ENCODE results near the gene FIBCD1.

The FIBCD1 gene

DNA sequence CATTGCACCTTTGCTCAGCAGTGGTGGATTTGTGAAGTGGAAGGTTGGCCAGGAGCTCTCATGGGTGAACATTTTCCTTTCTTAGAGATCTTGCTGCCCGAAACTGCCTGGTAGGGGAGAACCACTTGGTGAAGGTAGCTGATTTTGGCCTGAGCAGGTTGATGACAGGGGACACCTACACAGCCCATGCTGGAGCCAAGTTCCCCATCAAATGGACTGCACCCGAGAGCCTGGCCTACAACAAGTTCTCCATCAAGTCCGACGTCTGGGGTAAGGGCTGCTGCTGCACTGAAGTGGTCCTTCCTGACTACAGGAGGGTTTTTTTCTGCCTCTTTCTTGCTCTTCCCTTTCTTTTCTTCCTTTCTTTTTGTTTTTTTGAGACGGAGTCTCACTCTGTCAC lies 64.3 kb downstream of the FIBCD1 start:
- no peak for DNase-seq

DNA sequence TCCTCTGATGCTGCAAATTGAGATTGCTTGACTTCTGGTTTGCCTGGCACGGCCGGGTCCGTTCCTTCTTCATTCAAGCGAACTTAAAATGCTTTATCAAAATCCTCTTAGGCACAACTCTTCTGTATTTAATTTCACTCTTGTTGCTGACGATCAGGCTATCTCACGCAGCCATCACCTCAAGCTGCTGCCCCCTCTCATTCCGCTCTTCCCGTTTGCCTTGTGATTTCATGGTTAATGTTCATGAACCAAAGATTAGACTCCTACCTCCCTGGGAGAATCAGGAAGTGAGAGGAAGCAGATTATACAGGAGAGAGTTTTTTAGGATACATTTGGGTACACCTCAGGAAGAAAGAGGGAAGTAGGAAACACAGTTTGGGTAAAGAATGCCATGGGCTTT lies 65.1 kb downstream of the FIBCD1 start:
- DNase-seq = no peak

DNA sequence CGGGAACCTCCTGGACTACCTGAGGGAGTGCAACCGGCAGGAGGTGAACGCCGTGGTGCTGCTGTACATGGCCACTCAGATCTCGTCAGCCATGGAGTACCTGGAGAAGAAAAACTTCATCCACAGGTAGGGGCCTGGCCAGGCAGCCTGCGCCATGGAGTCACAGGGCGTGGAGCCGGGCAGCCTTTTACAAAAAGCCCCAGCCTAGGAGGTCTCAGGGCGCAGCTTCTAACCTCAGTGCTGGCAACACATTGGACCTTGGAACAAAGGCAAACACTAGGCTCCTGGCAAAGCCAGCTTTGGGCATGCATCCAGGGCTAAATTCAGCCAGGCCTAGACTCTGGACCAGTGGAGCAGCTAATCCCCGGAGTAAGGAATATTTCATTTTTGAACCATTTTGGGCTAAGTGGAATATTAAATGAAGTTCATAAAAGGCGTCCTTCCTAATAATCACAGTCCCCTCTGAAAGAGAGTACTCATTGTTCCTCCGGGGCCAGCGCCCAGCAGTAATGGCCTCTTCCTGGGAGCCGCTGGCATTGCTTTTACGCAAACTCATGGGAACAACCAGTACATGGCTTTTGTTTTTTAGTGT lies 66.0 kb downstream of the FIBCD1 start:
- DNase-seq = no peak

DNA sequence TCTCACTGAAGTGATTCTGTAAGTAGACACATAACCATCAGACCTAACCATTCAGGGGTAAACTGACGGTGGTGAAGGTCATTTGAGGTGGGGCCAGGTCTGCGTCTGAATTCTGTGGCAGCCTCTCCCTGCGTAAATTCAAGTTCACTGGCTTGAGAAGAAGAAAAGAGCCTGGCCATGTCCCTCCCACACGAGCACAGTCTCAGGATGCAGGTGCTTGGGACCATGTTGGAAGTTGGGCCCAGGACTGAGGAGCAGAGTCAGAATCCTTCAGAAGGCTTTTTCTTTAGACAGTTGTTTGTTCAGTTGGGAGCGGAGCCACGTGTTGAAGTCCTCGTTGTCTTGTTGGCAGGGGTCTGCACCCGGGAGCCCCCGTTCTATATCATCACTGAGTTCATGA lies 66.5 kb downstream of the FIBCD1 start:
- no peak for DNase-seq

DNA sequence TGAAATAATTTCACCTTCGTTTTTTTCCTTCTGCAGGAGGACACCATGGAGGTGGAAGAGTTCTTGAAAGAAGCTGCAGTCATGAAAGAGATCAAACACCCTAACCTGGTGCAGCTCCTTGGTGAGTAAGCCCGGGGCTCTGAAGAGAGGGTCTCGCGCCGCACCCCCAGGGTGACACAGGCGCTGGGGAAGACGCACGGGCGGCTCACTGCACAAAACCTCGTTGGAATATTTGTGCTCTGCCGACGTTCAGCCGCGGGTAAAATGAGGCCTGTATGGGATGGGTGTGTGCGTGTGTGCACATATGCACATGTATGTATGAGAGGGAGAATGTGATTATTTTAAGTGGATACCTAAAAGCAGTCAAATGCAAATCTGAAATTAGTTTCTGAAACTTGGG lies 67.0 kb downstream of the FIBCD1 start:
- no peak for DNase-seq

DNA sequence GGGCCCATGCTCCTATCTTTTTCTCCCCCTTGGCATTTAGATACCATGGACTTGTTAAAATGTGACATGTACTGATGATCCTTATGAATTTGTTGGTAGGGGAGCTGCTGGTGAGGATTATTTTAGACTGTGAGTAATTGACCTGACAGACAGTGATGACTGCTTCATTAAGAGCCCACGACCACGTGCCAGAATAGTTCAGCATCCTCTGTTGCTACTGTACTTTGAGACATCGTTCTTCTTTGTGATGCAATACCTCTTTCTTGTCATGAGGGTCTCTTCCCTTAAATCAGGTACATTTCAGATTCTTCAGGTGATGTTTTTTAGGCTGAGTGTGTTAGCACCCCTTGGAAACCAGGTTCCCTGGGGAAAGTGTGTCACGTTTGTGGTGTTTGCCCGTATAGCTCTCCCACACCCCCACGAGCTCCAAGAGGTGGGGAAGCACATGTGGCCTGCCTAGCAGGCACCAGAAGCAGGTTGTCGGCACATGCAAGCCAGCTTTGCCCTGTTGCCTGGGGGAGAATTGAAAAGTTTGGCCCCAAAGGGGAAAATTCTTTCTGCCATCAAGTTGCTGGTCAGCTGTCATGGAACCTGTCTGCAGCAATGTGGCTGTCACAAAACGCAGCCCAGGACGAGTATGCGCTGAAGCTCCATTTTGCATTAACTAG lies 67.5 kb downstream of the FIBCD1 start:
- DNase-seq = no peak

DNA sequence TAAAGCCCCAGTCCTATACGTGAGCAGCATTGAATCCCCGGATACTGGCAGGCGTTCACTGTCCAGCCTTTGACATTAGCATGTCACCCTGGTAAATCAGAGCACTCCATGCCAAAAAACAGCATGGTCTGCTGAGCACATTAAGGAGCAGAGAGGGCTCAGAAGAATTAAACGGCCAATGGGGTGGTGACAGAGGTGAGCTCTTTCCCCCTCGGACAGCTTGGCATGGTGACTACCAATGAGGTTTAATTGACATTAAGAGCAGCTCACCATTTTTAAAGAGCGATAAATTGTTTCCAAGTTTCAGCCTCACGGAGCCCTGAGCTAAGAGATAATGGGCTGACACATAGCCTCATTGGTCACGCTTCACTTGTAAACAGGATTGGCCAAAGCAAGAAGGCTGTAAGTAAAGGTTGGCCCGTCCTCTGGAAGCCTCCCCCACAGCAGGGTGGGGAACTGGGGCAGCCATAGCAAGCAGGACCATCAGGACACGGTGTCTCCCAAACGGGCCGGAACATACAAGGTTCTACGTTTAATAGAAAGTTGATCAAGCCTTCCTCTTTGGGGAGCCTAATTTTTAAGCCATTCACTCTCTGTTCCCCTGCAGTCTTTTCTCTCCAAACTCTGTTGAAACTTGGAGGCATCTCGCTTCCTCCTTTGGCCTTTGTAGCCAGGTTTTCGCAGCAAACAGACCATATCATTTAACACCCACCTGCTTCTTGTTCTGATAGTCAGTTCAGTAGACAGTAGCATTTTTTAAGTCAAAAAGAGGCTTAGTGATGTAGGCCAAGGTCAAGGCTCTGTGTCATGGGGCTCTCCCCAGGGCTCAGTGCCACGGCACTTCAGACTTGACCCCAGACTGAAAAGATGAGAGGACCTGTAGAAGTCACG lies 68.3 kb downstream of the FIBCD1 start:
- no peak for DNase-seq

DNA sequence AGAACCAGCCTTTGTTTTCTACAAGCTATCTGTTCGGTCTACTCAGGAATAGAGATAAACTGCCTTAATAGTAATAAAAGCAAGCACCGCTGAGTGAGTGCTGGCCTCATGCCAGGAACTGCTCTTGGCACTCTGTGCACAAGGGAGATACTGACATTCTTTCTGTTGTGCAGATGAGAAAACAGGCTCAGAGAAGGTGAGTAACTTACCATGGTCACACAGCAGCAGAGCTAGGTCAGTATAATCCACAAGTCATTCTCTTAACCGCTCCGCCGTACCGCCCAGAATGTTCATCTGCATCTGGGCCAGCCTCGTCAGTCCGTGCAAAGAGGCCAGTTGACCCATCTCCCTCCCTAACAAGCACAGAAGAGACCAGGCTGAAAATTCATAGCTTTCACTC lies 69.8 kb downstream of the FIBCD1 start:
- DNase-seq = no peak

DNA sequence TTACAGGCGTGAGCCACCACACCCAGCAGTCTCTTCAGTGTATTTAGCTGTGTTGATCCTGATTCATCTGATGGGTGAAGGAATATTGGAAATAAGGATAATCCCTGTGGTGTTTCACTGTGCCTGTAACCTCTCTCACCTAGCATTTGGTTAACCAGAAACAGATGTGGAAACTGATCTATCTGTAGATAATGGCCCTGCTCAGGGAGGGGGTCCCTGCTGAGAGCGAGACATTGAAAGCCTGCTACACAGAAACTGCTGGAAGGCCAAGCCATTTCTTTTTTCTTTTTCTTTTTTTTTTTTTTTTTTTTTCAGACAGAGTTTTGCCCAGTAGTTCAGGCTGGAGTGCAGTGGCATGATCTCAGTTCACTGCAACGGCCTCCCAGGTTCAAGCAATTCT lies 70.8 kb downstream of the FIBCD1 start:
- DNase-seq = no peak

DNA sequence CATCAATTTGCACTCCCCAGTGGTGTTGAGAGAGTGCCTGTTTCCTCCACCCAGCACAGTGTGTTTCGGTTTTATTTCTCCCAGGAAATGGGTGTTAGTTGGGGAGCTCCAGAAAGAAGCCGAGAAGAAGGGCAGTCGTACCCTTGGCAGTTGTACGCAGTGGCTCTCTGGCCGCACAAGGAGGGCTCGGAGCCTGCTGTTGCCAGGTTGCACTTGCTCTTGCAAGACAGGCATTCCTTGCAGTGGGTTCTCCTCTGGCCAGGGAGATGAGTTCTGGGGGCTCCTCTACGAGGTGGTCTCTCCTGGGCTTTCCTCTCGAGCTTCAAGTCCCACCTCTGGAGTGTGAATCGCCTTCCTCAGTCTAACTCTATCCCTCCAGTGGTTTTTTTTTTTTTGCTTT lies 71.5 kb downstream of the FIBCD1 start:
- DNase-seq = no peak

DNA sequence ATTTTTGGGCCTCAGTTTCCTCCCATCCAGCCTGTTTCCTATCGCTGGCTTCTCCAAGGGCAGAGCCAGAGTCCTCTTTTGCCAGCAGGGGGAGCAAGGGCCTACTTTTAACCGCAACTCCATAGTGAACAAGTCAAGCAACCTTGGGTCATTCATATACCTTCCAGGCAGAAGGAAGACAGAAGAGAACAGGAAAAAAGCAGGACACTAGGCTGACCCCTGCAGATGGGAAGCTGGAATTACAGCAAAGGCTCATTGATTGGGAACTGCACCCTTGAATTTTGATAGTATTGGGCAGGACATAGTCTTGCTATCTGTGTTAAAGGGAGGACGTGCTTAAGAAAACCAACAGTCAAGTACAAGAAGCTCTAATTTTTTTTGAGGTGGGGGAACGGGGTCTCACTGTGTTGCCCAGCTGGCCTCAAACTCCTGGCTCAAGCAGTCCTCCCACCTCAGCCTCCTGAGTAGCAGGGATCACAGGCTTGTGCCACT lies 72.5 kb downstream of the FIBCD1 start:
- peak; percentile 81 to 82 for DNase-seq

DNA sequence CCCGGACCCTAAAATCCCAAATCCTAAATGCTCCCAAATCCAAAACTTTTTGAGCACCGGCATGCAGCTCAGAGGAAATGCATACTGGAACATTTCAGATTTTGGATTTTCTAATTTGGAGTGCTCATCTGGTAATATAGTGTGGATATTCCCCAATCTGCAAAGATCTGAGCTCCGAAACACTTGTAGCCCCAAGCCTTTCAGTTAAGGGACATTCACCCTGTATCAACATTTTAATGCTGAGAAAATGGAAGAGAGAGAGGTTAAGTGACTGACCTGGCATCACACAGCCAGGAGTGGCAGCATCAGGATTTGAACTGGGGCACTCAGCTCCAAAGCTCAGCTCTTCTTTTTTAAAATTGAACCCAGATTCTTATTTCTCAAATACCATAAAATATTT lies 73.1 kb downstream of the FIBCD1 start:
- no peak for DNase-seq

DNA sequence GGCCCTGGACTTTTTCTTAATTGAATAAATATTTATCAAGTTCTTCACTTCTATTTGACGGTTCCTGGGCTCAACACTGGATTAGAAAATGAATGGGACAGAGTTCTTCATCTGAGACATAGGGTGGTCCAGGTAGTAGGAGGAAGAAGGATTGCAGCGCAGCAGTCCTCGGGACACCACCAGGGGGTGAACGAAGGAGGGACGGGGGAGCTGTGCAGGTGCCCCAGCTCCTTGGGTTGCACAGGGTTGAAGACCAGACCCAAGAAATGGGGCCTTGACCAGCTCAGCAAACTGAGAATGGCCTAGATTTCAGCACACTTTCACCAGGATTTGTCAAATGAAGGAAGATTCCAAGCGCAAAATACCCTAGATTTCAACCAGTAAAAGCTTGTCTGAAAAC lies 74.5 kb downstream of the FIBCD1 start:
- DNase-seq = no peak

DNA sequence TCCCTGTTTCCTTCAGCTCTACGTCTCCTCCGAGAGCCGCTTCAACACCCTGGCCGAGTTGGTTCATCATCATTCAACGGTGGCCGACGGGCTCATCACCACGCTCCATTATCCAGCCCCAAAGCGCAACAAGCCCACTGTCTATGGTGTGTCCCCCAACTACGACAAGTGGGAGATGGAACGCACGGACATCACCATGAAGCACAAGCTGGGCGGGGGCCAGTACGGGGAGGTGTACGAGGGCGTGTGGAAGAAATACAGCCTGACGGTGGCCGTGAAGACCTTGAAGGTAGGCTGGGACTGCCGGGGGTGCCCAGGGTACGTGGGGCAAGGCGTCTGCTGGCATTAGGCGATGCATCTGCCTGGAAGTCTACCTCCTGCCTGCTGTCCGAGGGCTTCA lies 76.3 kb downstream of the FIBCD1 start:
- DNase-seq = no peak

DNA sequence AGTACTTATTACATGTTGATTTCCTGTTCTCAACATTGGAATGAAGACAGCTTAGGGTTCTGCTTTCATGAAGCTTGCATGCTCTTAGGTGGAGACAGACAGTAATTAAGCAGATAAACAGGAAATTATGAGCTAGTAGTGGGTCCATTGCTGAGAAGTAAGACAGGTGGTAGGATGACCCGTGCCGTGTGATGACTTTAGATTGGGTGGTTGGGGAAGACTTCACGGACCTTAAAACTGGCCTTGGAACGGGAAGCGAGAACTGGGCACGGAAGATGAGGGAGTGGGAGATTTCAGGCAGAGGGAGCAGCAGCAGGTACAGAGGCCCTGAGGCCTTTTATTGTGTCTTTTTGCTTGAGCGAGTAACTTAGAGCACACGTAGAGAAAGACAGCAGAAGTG lies 76.8 kb downstream of the FIBCD1 start:
- no peak for DNase-seq

DNA sequence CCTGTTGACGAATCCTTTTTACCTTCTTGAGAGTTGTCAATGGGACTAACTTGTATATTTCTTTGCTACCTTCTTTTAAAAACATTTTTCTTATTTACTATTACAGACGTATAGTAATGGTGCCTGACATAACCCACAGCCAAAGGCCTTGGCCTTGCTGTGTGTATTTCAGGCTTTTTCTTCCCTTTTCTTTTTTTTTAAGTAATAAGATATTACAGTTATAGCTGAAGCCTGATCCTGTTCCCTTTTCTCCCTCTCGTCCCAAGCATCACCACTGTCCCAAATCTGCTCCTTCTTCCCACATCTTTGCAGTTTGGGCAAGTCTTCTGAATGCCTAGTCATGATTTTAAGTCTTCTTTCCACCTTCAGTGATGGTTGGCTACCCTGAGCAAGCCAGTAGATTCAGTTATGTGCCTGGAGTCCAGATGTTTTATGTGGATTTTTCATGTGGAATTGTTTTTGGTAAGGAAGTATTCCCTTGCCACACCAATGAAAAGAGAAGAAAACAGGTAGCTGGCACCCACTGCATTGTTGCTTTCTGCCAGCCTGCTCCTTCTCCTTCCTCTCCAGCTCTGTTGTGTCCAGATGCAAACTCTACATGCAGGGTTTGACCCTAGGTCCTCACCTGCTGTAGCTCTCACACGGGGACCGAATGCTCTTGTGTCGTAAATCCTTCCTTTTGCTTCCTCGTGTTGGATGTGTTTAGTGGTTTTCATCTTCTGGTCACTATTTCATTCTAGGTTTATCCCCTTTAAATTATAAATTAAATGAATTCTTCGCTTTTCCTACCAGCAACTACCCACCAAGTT lies 77.5 kb downstream of the FIBCD1 start:
- DNase-seq = no peak

DNA sequence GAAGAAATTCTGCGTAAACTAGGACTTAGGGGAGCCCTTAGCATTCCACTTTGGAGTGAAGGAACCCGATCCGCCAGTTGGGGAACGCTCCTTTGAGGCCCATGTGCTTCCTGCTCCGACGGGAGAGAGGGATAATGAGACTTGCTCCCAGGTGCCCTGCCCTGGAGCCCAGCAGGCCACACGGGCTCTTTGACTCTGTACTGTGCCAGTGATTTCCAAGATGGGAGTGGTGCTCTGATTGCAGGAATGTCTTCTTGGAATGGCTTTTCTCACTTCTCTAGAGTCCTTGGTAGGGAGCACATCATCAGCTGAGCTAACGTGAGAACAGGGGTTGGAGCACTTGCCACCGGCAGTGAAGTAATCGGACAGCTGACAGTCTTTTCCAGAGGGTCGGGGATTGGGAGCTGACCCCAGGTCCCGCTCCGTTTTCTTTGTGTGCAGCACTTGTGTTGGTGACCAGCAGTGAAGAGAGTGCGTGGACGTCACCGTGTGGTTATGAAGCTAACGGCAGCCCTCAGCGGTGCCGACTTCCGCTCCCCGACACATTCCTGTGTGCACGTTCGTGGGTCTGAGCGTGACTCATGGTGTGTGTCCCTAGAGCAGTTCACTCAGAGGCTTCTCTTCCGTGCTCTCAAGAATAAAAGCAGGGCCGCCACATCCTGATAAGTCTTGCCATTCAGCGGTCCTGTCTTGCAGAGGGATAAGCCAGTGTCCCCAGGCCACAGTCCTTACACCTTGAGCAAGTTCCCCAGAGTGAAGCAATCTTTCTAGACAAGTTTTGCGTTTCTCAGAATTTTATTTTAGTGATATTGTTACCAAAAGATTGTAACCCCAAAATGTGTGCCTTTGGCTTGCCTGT lies 78.4 kb downstream of the FIBCD1 start:
- no peak for DNase-seq

DNA sequence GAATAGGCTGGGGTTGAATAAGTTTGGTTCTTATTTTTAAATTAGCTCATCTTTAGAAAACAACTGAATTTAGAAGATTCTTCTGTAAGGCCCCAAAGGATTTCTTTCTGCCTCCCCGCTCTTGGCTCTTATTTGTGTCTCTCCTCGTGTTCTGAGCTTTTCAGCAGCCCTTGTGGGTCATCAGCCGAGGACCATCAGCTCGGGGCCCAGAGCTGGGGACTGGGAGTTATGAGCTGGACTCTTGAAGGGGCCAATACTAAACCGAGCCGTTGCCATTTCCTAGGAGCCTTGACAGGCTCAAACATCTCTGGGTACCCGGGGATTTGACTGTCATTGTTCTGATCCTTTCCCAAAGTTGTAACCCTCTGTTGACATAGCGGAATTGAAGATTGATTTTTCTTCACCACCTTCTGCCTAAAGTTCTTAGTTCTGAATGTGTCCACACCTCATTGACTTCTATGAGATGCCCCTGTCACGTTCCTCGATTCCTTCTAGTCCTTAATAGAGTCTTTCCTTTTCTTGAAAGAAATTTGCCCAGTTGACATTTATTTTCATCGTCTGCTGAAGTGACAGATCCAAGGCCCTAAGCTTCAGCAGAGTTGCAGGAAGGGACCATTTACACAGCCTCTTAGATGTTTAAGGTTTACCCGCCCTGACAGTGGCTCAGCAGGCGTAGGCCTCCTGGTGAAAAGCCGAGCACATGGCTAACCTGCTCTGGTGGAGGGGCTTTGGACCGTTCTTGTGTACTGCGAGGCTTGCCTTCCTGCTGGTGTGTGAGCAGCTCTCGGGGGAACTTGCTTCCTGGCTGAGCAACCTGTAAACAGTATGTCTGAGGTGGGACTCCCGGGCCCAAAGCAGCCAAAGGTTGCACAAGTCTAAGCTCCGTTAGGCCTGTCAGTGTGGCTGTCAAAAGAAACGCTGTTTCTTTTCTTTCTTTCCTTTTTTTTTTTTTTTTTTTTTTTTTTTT lies 80.0 kb downstream of the FIBCD1 start:
- no peak for DNase-seq

DNA sequence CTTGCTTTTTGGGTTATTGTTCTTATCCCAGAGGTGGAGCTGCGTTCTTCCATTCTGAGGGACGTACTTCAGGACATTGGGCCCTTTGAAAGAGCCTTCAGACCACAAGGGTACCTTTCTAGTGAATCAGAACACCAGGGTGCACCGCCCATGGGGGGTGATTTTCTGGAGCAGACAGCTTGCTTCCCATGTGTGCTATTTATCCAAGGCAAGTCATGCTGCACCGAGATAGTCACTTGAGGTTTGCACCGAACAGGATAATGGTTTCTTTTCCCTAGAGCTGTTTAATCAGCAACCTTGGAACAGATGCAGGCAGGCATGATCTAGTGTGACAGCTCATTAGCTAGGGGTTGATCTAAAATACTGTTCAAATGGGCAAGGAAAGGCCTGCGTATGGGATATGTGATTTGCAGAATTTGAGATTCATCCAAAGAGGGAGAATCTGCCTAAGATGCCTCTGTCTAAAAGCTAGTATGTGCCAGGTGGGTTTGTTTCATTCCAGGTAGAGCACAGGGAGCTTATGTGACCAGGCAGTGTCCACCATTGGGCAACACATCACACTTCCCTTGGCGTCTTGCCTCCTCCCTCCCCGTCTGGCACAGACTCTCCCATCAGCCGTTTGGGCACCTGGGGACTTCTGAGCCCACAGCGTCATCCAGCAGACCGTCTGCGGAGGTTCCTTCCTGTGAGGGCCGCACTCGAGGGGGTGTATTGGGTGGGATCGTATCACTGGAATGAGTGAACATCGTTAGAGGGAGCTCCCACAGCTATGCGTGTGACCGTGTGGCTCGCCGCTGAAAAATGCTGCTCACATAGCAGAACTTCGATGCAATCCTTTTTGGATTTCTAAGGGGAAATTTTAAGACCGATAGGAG lies 80.9 kb downstream of the FIBCD1 start:
- no peak for DNase-seq

DNA sequence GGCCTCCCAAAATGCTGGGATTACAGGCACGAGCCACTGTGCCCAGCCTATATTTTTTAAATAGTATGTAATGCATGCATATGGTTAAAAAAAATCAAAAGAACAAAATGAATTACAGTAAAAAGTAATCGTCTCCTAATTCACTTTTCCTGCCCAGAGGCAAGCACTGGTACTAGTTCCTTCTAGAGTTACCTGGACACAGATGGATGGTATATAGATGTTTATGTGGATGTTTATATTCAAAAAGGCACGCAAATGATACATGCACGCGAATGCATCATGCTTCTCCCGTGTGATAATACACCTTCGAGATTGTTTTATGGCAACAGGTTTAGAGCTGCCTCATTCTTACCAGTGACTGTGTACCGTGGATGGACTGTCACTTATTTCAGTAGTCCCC lies 82.6 kb downstream of the FIBCD1 start:
- DNase-seq = no peak

All from Kasumi-1 (cell line).